OCI-LY1 (cell line): ENCODE measurements around the gene GMDS.

Experiments
- H2AFZ ChIP-seq: fragments of 200-600 bp; sonication (generic), shearing (Covaris generic); 2 replicates; pipeline ENCODE4 v1.6.0; 2014; ENCODE audit warnings: antibody characterized with exemption, mild to moderate bottlenecking, low read length
- H3F3A ChIP-seq: fragments of 200-600 bp; sonication (generic), shearing (Covaris generic); 2 replicates; pipeline ENCODE4 v1.6.0; 2014; ENCODE audit warnings: mild to moderate bottlenecking, antibody characterized with exemption, low read length, moderate library complexity; ENCODE audit not compliant: insufficient read depth
- H3K27ac ChIP-seq: fragments of 200-600 bp; sonication (generic); 2 replicates; pipeline ENCODE4 v1.5.1; 2014; ENCODE audit warnings: low read length, mixed run types, mild to moderate bottlenecking, low read depth; ENCODE audit not compliant: poor library complexity, severe bottlenecking
- H3K27me3 ChIP-seq: fragments of 200-600 bp; sonication (generic); 2 replicates; pipeline ENCODE4 v1.6.0; 2014; ENCODE audit warnings: antibody characterized with exemption, mild to moderate bottlenecking, low read length, moderate library complexity; ENCODE audit not compliant: insufficient read depth
- H3K36me3 ChIP-seq: fragments of 200-600 bp; sonication (generic); 2 replicates; pipeline ENCODE4 v1.6.1; 2014; ENCODE audit warnings: mild to moderate bottlenecking, antibody characterized with exemption, low read length, moderate library complexity, mixed read lengths; ENCODE audit not compliant: insufficient read depth
- H3K4me1 ChIP-seq: fragments of 200-600 bp; sonication (generic); 2 replicates; pipeline ENCODE4 v1.5.1; 2014; ENCODE audit warnings: mild to moderate bottlenecking, low read length, moderate library complexity; ENCODE audit not compliant: insufficient read depth, severe bottlenecking
- H3K4me2 ChIP-seq: fragments of 200-600 bp; sonication (generic), shearing (Covaris generic); 2 replicates; pipeline ENCODE4 v1.6.1; 2014; ENCODE audit warnings: low read length
- H3K4me3 ChIP-seq: fragments of 200-600 bp; sonication (generic); 2 replicates; pipeline ENCODE4 v1.5.1; 2014; ENCODE audit warnings: low read length, low read depth, mild to moderate bottlenecking, mixed read lengths; ENCODE audit not compliant: poor library complexity, severe bottlenecking
- H3K79me2 ChIP-seq: fragments of 200-600 bp; shearing (Covaris generic); 2 replicates; pipeline ENCODE4 v1.6.1; 2016; ENCODE audit warnings: mixed run types, low read length, mixed read lengths; ENCODE audit not compliant: insufficient read depth
- H3K9ac ChIP-seq: fragments of 200-600 bp; sonication (generic), shearing (Covaris generic); 2 replicates; pipeline ENCODE4 v1.6.1; 2014; ENCODE audit warnings: mild to moderate bottlenecking, low read length, mixed read lengths
- H3K9me2 ChIP-seq: fragments of 200-600 bp; sonication (generic), shearing (Covaris generic); 2 replicates; pipeline ENCODE4 v1.6.1; 2014; ENCODE audit warnings: low read depth, mild to moderate bottlenecking, low read length, mixed read lengths
- H3K9me3 ChIP-seq: fragments of 200-600 bp; shearing (Covaris generic); 2 replicates; pipeline ENCODE4 v1.6.1; 2014; ENCODE audit warnings: low read length, mixed read lengths
- H4K20me1 ChIP-seq: fragments of 200-600 bp; sonication (generic), shearing (Covaris generic); 2 replicates; pipeline ENCODE4 v1.6.0; 2016; ENCODE audit warnings: mild to moderate bottlenecking, low read length; ENCODE audit not compliant: insufficient read depth
- CTCF ChIP-seq: fragments of 200-600 bp; sonication (generic), shearing (Covaris generic); IDR thresholded peaks from 2 replicates; pipeline ENCODE4 v1.5.1; 2017; ENCODE audit warnings: mild to moderate bottlenecking, antibody characterized with exemption, low read length, moderate library complexity, mixed read lengths
- EZH2 ChIP-seq: fragments of 200-600 bp; sonication (generic), shearing (Covaris generic); IDR thresholded peaks from 2 replicates; pipeline ENCODE4 v1.8.0; 2017; ENCODE audit warnings: borderline replicate concordance, mixed run types, mild to moderate bottlenecking, antibody characterized with exemption, low read length, moderate library complexity, mixed read lengths

Gene GMDS

GRCh38 chr6:2149361-2150006 lies 95.9 kb downstream of the GMDS start:
- Histone ChIP-seq H3K4me3 (no peak overlapping the region), H3K27me3 (no peaks in the 10 kb centered on the region), H4K20me1 (no peaks in the 10 kb centered on the region), H3K4me1 (no peaks in the 10 kb centered on the region), H3K9ac (no peak overlapping the region), H3K9me3 (no peaks in the 10 kb centered on the region), H3K4me2 (no peak overlapping the region), H3K36me3 (no peaks in the 10 kb centered on the region), H3K9me2 (no peaks in the 10 kb centered on the region), H3K79me2 (no peaks in the 10 kb centered on the region), H3K27ac (no peak overlapping the region), H2AFZ (no peak overlapping the region), H3F3A (no peaks in the 10 kb centered on the region)
- TF ChIP-seq CTCF (no peak), EZH2 (no peak)

- Histone ChIP-seq H3F3A (no peaks in the 10 kb centered on the region), H3K9me3 (no peaks in the 10 kb centered on the region), H3K9me2 (no peaks in the 10 kb centered on the region), H3K4me3 (no peak overlapping the region), H3K36me3 (no peaks in the 10 kb centered on the region), H3K4me2 (no peak overlapping the region), H4K20me1 (no peaks in the 10 kb centered on the region), H3K79me2 (no peaks in the 10 kb centered on the region), H3K9ac (no peak overlapping the region), H2AFZ (no peak overlapping the region), H3K4me1 (no peaks in the 10 kb centered on the region), H3K27me3 (no peaks in the 10 kb centered on the region), H3K27ac (no peak overlapping the region)
- TF ChIP-seq EZH2 (no peak), CTCF (no peak)
Observed at GRCh38 chr6:2148748-2149147, 96.7 kb downstream of the GMDS start.

- Histone ChIP-seq H3K27ac (no peak overlapping the region), H3K4me3 (no peak overlapping the region), H3K4me1 (no peaks in the 10 kb centered on the region), H3K9me2 (no peaks in the 10 kb centered on the region), H3K9ac (no peak overlapping the region), H3K9me3 (no peaks in the 10 kb centered on the region), H3K4me2 (no peak overlapping the region), H4K20me1 (no peaks in the 10 kb centered on the region), H2AFZ (no peak overlapping the region), H3F3A (no peaks in the 10 kb centered on the region), H3K36me3 (no peaks in the 10 kb centered on the region), H3K27me3 (no peaks in the 10 kb centered on the region), H3K79me2 (no peaks in the 10 kb centered on the region)
- TF ChIP-seq EZH2 (no peak), CTCF (no peak)
Observed at GRCh38 chr6:2147766-2148448, 97.5 kb downstream of the GMDS start.
